GM12872 (cell line): ENCODE results near the gene IL1RAPL2.
A peak's percentile ranks its signal among the peaks of the same experiment; 100 is the strongest.

ENCODE experiments used
- TF ChIP-seq, protein P1 (sequence below): IDR thresholded peaks from 3 replicates; pipeline ENCODE4 v1.5.1; 2011; ENCODE audit warnings: low read depth, mild to moderate bottlenecking, low read length, moderate library complexity; ENCODE audit not compliant: insufficient read depth

IL1RAPL2 gene

DNA sequence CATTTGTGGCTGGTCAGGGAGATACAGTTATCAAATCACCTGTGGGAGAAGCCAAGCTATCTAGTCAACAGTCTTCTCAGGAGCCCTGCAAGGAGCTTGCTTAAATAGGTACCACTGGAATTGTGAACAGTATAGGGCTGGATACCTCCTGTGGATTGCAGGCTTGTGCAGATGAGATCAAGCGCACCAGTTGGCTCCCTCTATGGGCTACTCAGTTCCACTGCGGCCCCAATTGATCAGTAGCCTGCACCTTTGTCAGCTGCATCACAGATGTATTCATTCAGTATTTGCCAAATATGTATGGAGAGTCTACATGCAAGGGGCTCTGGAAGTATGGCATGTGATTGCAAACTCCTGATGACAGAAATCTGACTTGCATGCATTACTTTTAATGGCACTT is 625.9 kb downstream of the IL1RAPL2 start:
- TF ChIP-seq, protein P1, sequence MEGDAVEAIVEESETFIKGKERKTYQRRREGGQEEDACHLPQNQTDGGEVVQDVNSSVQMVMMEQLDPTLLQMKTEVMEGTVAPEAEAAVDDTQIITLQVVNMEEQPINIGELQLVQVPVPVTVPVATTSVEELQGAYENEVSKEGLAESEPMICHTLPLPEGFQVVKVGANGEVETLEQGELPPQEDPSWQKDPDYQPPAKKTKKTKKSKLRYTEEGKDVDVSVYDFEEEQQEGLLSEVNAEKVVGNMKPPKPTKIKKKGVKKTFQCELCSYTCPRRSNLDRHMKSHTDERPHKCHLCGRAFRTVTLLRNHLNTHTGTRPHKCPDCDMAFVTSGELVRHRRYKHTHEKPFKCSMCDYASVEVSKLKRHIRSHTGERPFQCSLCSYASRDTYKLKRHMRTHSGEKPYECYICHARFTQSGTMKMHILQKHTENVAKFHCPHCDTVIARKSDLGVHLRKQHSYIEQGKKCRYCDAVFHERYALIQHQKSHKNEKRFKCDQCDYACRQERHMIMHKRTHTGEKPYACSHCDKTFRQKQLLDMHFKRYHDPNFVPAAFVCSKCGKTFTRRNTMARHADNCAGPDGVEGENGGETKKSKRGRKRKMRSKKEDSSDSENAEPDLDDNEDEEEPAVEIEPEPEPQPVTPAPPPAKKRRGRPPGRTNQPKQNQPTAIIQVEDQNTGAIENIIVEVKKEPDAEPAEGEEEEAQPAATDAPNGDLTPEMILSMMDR, result peak; percentile 59

GRCh38 chrX:105209406-105209805 is 643.4 kb downstream of the IL1RAPL2 start:
- TF ChIP-seq, protein P1, result no peak

GRCh38 chrX:105210258-105210657 is 644.3 kb downstream of the IL1RAPL2 start:
- TF ChIP-seq, protein P1, result 0 out of 3 replicates have a peak, but pooled peaks have one; percentile 10

GRCh38 chrX:105211066-105211575 is 645.1 kb downstream of the IL1RAPL2 start:
- TF ChIP-seq, protein P1, result no peak

- TF ChIP-seq, protein P1, result no peak
Observed at GRCh38 chrX:105219454-105220401, 653.7 kb downstream of the IL1RAPL2 start.

GRCh38 chrX:105220636-105221035 is 654.6 kb downstream of the IL1RAPL2 start, which contains the start of gene TEX13A:
Gene TEX13A (minus strand): TSS chrX:105220694. CDS start chrX:105220397, 297 bp downstream.
- TF ChIP-seq, protein P1, result no peak

- TF ChIP-seq, protein P1, result no peak
Observed at GRCh38 chrX:105221374-105221773, 655.4 kb downstream of the IL1RAPL2 start.
